Liver (tissue), 9 donors: ENCODE measurements around the gene POLD2. TPM values are rescaled to one million over a fixed set of nuclear protein-coding genes. Genes with fewer than 3 reads are reported as not detected.

Experiments used
- DNase-seq: peaks from one replicate; pipeline ENCODE4 v3.0.0-alpha.2; 2017; ENCODE audit warnings: low spot score
- H3K27ac ChIP-seq, 2 donors: one replicate each; pipeline ENCODE4 v1.7.0; 2013; ENCODE audit warnings: inconsistent platforms in 2 of 2, low read length in 2 of 2, control low read depth in 1 of 2, low read depth in 1 of 2, mild to moderate bottlenecking in 1 of 2
- H3K27me3 ChIP-seq, 4 donors: one replicate each; pipeline versions ENCODE4 v1.6.1 to v1.7.0; 2013; ENCODE audit warnings: low read length in 3 of 4, inconsistent platforms in 1 of 4, mild to moderate bottlenecking in 1 of 4, moderate library complexity in 1 of 4; ENCODE audit not compliant: control insufficient read depth in 4 of 4, insufficient read depth in 4 of 4
- H3K36me3 ChIP-seq, 4 donors: one replicate each; pipeline versions ENCODE4 v1.6.1 to v1.7.0; 2013; ENCODE audit warnings: low read length in 3 of 4, mild to moderate bottlenecking in 3 of 4, low read depth in 1 of 4, moderate library complexity in 1 of 4; ENCODE audit not compliant: control insufficient read depth in 4 of 4, insufficient read depth in 3 of 4
- H3K4me1 ChIP-seq, 4 donors: one replicate each; pipeline versions ENCODE4 v1.6.1 to v1.7.0; 2013; ENCODE audit warnings: low read length in 3 of 4, mild to moderate bottlenecking in 3 of 4, moderate library complexity in 1 of 4; ENCODE audit not compliant: control insufficient read depth in 4 of 4, insufficient read depth in 4 of 4
- H3K4me3 ChIP-seq, 3 donors: one replicate each; pipeline versions ENCODE4 v1.6.1 to v1.7.0; 2013; ENCODE audit warnings: low read length in 3 of 3, control low read depth in 1 of 3, low read depth in 1 of 3, mild to moderate bottlenecking in 1 of 3
- H3K9ac ChIP-seq, 2 donors: one replicate each; pipeline ENCODE4 v1.7.0; 2013; ENCODE audit warnings: low read length in 2 of 2, mild to moderate bottlenecking in 2 of 2, moderate library complexity in 2 of 2, control low read depth in 1 of 2, low read depth in 1 of 2
- H3K9me3 ChIP-seq, 4 donors: one replicate each; pipeline versions ENCODE4 v1.6.1 to v1.7.0; 2013; ENCODE audit warnings: low read length in 3 of 4; ENCODE audit not compliant: control insufficient read depth in 4 of 4
- EGR1 ChIP-seq, 2 donors: IDR thresholded peaks; 2 replicates each; pipeline ENCODE4 v1.6.1; 2016 to 2018; ENCODE audit warnings: antibody characterized with exemption in 2 of 2, low read depth in 2 of 2
- FOXA1 ChIP-seq: IDR thresholded peaks from 2 replicates; pipeline ENCODE4 v1.6.1; 2016; ENCODE audit warnings: antibody characterized with exemption
- FOXA2 ChIP-seq: IDR thresholded peaks from 2 replicates; pipeline ENCODE4 v1.6.1; 2016; ENCODE audit warnings: antibody characterized with exemption
- GABPA ChIP-seq, 2 donors: IDR thresholded peaks in 1 of 2; conservative IDR thresholded peaks in 1 of 2; 2 replicates each; pipeline ENCODE4 v1.6.1; 2016; ENCODE audit warnings: antibody characterized with exemption in 2 of 2, mild to moderate bottlenecking in 1 of 2, moderate library complexity in 1 of 2
- HNF4A ChIP-seq, 2 donors: conservative IDR thresholded peaks; 2 replicates each; pipeline ENCODE4 v1.6.1; 2016; ENCODE audit warnings: antibody characterized with exemption in 2 of 2, mild to moderate bottlenecking in 2 of 2
- HNF4G ChIP-seq: IDR thresholded peaks from 2 replicates; pipeline ENCODE4 v1.6.1; 2016; ENCODE audit warnings: antibody characterized with exemption
- JUND ChIP-seq, 2 donors: IDR thresholded peaks; 2 replicates each; pipeline ENCODE4 v1.6.1; 2016; ENCODE audit warnings: antibody characterized with exemption in 2 of 2
- MAX ChIP-seq: IDR thresholded peaks from 2 replicates; pipeline ENCODE4 v1.6.1; 2016; ENCODE audit warnings: antibody characterized with exemption
- NR2F2 ChIP-seq: IDR thresholded peaks from 2 replicates; pipeline ENCODE4 v1.6.1; 2016; ENCODE audit warnings: antibody characterized with exemption
- RAD21 ChIP-seq, 2 donors: IDR thresholded peaks; 2 replicates each; pipeline ENCODE4 v1.6.1; 2016; ENCODE audit warnings: antibody characterized with exemption in 2 of 2, mild to moderate bottlenecking in 2 of 2
- RXRA ChIP-seq, 2 donors: IDR thresholded peaks; 2 replicates each; pipeline ENCODE4 v1.6.1; 2017 to 2018; ENCODE audit warnings: antibody characterized with exemption in 2 of 2, mild to moderate bottlenecking in 1 of 2
- SP1 ChIP-seq: IDR thresholded peaks from 2 replicates; pipeline ENCODE4 v1.6.1; 2018; ENCODE audit warnings: antibody characterized with exemption, mild to moderate bottlenecking
- TAF1 ChIP-seq: conservative IDR thresholded peaks from 2 replicates; pipeline ENCODE4 v1.6.1; 2016; ENCODE audit warnings: antibody characterized with exemption, mild to moderate bottlenecking
- YY1 ChIP-seq: IDR thresholded peaks from 2 replicates; pipeline ENCODE4 v1.6.1; 2016; ENCODE audit warnings: antibody characterized with exemption, mild to moderate bottlenecking
- ZBTB33 ChIP-seq: IDR thresholded peaks from 2 replicates; pipeline ENCODE4 v1.6.1; 2016; ENCODE audit warnings: antibody characterized with exemption
- WGBS: extraction: QIAGEN DNeasy Blood & Tissue Kit; methylation state at CpG from one replicate; pipeline ENCODE4 v1.1.7; 2013; 5-methylcytosine and 5-hydroxymethylcytosine counted together
- polyA plus RNA-seq, 2 donors: library from polyadenylated mRNA; stranded (reverse) in 1 of 2; unstranded in 1 of 2; fragments of 200-250 nt in 1 of 2; fragments of >200 nt in 1 of 2; fragmentation: Nextera tagmentation in 1 of 2; extraction: Ambion mirVana in 1 of 2; gene quantifications; one replicate each; pipeline versions ENCODE4 v1.2.1 to v1.2.3, GENCODE V29; 2013 to 2015
- total RNA-seq, 2 donors: library from RNA; depleted of rRNA; stranded (reverse); fragments of >200 nt; gene quantifications; one replicate each; pipeline ENCODE4 v1.2.3, GENCODE V29; 2014
- TF ChIP-seq, protein P1 (sequence below): fragments of 150-350 bp; IDR thresholded peaks from 2 replicates; pipeline ENCODE4 v1.5.1; 2017; ENCODE audit warnings: improper control_type of control experiment, low read depth, low read length; ENCODE audit not compliant: missing input control
- TF ChIP-seq, protein P2 (sequence below): IDR thresholded peaks from 2 replicates; pipeline ENCODE4 v1.6.1; 2016; ENCODE audit warnings: antibody characterized with exemption
- TF ChIP-seq, protein P3 (sequence below): IDR thresholded peaks from 2 replicates; pipeline ENCODE4 v1.6.1; 2016; ENCODE audit warnings: antibody characterized with exemption, mild to moderate bottlenecking
- donor health status: healthy.
- donor health status: healthy.
- donor health status: healthy.
- donor health status: healthy.
- donor health status: healthy.

Gene POLD2
- total and polyA plus RNA-seq, 4 donors, result 53.9 to 101 (median 85.3) TPM

GRCh38 chr7:44120395-44120794 is 3.0 kb downstream of the POLD2 start:
- Histone ChIP-seq H3K36me3 (peaks cover 5 to 40% (median 19%) of the 10 kb centered on the region in 4 donors), H3K27me3 (no peaks in the 10 kb centered on the region), H3K4me3 (no peak overlapping the region), H3K27ac (no peak overlapping the region), H3K4me1 (peaks cover 8 to 24% (median 14%) of the 10 kb centered on the region in 4 donors), H3K9me3 (no peaks in the 10 kb centered on the region), H3K9ac (no peak overlapping the region)
- whole genome bisulfite sequencing, result 95% methylated on average over 6 of the region's 6 CpGs
- no peak for DNase-seq
- TF ChIP-seq NR2F2 (no peak), FOXA1 (no peak), TAF1 (no peak), EGR1 (IDR thresholded peaks at IDR 0.05; ENCODE audit: low read depth in 2 of 2) (no peak), HNF4A (conservative IDR thresholded peaks at IDR 0.05) (no peak), ZBTB33 (no peak), RXRA (IDR thresholded peaks at IDR 0.05) (no peak), MAX (no peak), GABPA (IDR thresholded peaks at IDR 0.05 in 1 of 2, conservative IDR thresholded peaks at IDR 0.05 in 1 of 2) (no peak), YY1 (no peak), FOXA2 (no peak), HNF4G (no peak), RAD21 (IDR thresholded peaks at IDR 0.05) (no peak), SP1 (no peak), JUND (IDR thresholded peaks at IDR 0.05) (no peak)
- TF ChIP-seq, protein P1, sequence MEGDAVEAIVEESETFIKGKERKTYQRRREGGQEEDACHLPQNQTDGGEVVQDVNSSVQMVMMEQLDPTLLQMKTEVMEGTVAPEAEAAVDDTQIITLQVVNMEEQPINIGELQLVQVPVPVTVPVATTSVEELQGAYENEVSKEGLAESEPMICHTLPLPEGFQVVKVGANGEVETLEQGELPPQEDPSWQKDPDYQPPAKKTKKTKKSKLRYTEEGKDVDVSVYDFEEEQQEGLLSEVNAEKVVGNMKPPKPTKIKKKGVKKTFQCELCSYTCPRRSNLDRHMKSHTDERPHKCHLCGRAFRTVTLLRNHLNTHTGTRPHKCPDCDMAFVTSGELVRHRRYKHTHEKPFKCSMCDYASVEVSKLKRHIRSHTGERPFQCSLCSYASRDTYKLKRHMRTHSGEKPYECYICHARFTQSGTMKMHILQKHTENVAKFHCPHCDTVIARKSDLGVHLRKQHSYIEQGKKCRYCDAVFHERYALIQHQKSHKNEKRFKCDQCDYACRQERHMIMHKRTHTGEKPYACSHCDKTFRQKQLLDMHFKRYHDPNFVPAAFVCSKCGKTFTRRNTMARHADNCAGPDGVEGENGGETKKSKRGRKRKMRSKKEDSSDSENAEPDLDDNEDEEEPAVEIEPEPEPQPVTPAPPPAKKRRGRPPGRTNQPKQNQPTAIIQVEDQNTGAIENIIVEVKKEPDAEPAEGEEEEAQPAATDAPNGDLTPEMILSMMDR, result no peak
- TF ChIP-seq, protein P2, sequence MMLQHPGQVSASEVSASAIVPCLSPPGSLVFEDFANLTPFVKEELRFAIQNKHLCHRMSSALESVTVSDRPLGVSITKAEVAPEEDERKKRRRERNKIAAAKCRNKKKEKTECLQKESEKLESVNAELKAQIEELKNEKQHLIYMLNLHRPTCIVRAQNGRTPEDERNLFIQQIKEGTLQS, result no peak
- TF ChIP-seq, protein P3, sequence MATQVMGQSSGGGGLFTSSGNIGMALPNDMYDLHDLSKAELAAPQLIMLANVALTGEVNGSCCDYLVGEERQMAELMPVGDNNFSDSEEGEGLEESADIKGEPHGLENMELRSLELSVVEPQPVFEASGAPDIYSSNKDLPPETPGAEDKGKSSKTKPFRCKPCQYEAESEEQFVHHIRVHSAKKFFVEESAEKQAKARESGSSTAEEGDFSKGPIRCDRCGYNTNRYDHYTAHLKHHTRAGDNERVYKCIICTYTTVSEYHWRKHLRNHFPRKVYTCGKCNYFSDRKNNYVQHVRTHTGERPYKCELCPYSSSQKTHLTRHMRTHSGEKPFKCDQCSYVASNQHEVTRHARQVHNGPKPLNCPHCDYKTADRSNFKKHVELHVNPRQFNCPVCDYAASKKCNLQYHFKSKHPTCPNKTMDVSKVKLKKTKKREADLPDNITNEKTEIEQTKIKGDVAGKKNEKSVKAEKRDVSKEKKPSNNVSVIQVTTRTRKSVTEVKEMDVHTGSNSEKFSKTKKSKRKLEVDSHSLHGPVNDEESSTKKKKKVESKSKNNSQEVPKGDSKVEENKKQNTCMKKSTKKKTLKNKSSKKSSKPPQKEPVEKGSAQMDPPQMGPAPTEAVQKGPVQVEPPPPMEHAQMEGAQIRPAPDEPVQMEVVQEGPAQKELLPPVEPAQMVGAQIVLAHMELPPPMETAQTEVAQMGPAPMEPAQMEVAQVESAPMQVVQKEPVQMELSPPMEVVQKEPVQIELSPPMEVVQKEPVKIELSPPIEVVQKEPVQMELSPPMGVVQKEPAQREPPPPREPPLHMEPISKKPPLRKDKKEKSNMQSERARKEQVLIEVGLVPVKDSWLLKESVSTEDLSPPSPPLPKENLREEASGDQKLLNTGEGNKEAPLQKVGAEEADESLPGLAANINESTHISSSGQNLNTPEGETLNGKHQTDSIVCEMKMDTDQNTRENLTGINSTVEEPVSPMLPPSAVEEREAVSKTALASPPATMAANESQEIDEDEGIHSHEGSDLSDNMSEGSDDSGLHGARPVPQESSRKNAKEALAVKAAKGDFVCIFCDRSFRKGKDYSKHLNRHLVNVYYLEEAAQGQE, result no peak
